ENCODE data around the gene CCT3.
A peak's percentile ranks its signal among the peaks of the same experiment; 100 is the strongest.

DNA sequence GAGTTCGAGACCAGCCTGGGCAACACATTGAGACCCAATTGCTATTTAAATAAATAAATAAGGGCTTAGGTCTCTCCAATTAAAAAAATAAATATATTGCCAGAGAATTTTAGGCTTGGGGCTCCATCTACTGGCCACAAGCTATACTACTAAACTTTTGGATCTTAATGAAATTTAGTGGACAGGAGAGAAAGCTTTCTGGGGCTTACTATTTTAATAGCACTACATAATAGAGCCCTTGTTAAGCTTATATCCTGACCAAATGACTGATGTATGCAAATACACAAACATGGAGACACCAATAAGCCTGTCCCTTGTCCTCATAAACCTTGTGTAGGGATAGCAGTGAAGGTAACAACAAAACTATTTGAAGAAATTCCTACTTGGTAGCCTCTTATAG, 18.4 kb downstream of the CCT3 start:
- TF ChIP-seq, protein P1, sequence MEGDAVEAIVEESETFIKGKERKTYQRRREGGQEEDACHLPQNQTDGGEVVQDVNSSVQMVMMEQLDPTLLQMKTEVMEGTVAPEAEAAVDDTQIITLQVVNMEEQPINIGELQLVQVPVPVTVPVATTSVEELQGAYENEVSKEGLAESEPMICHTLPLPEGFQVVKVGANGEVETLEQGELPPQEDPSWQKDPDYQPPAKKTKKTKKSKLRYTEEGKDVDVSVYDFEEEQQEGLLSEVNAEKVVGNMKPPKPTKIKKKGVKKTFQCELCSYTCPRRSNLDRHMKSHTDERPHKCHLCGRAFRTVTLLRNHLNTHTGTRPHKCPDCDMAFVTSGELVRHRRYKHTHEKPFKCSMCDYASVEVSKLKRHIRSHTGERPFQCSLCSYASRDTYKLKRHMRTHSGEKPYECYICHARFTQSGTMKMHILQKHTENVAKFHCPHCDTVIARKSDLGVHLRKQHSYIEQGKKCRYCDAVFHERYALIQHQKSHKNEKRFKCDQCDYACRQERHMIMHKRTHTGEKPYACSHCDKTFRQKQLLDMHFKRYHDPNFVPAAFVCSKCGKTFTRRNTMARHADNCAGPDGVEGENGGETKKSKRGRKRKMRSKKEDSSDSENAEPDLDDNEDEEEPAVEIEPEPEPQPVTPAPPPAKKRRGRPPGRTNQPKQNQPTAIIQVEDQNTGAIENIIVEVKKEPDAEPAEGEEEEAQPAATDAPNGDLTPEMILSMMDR (IDR thresholded peaks at IDR 0.05): peak in 4 of 6 experiments; percentile 23 to 57 (median 46)
- TF ChIP-seq POLR2A (IDR thresholded peaks at IDR 0.05): no peak

Measured in esophagus squamous epithelium (tissue), 4 donors.